Osteoblast (primary cell): ENCODE measurements around the gene SEC63. TPM values are rescaled to one million over a fixed set of nuclear protein-coding genes. Genes with fewer than 3 reads are reported as not detected.

Experiments
- DNase-seq: peaks from one replicate; pipeline ENCODE4 v3.0.0; 2011; ENCODE audit warnings: low spot score, mixed read lengths; ENCODE audit not compliant: insufficient read length; ENCODE audit errors: missing footprints
- H2AFZ ChIP-seq: 2 replicates; pipeline ENCODE4 v1.6.0; 2011; ENCODE audit warnings: mild to moderate bottlenecking, low read length
- H3K27ac ChIP-seq: 2 replicates; pipeline ENCODE4 v1.5.1; 2011; ENCODE audit warnings: mild to moderate bottlenecking, low read depth, low read length, moderate library complexity
- H3K27me3 ChIP-seq: 2 replicates; pipeline ENCODE4 v1.6.0; 2012; ENCODE audit warnings: mild to moderate bottlenecking, control low read depth, inconsistent platforms, low read length, moderate library complexity; ENCODE audit not compliant: insufficient read depth
- H3K36me3 ChIP-seq: 2 replicates; pipeline ENCODE4 v1.5.1; 2011; ENCODE audit warnings: mild to moderate bottlenecking, low read length, control low read depth, moderate library complexity; ENCODE audit not compliant: insufficient read depth
- H3K4me1 ChIP-seq: 2 replicates; pipeline ENCODE4 v1.5.1; 2011; ENCODE audit warnings: mild to moderate bottlenecking, low read length, control low read depth, moderate library complexity; ENCODE audit not compliant: insufficient read depth
- H3K4me2 ChIP-seq: 2 replicates; pipeline ENCODE4 v1.6.0; 2011; ENCODE audit warnings: mild to moderate bottlenecking, low read length; ENCODE audit not compliant: insufficient read depth
- H3K4me3 ChIP-seq: fragments of 200-600 bp; sonication (generic); 3 replicates; pipeline ENCODE4 v1.5.1; 2012; ENCODE audit warnings: mild to moderate bottlenecking, low read length, inconsistent platforms; ENCODE audit not compliant: insufficient read depth
- H3K79me2 ChIP-seq: 2 replicates; pipeline ENCODE4 v1.6.0; 2012; ENCODE audit warnings: mild to moderate bottlenecking, low read length, control low read depth, inconsistent platforms; ENCODE audit not compliant: insufficient read depth
- H3K9me3 ChIP-seq: 2 replicates; pipeline ENCODE4 v1.5.1; 2011; ENCODE audit warnings: low read depth, low read length, control low read depth
- H4K20me1 ChIP-seq: 2 replicates; pipeline ENCODE4 v1.6.0; 2012; ENCODE audit warnings: mild to moderate bottlenecking, low read length, control low read depth; ENCODE audit not compliant: insufficient read depth
- total RNA-seq: library from RNA; depleted of rRNA; stranded (reverse); fragments of >200 nt; gene quantifications from 2 replicates; pipeline ENCODE4 v1.2.3, GENCODE V29; 2012
- TF ChIP-seq, protein P1 (sequence below): IDR thresholded peaks from 2 replicates; pipeline ENCODE4 v1.5.1; 2011; ENCODE audit warnings: mild to moderate bottlenecking, low read depth, low read length, moderate library complexity; ENCODE audit errors: extremely low read depth

SEC63 gene, protein sequence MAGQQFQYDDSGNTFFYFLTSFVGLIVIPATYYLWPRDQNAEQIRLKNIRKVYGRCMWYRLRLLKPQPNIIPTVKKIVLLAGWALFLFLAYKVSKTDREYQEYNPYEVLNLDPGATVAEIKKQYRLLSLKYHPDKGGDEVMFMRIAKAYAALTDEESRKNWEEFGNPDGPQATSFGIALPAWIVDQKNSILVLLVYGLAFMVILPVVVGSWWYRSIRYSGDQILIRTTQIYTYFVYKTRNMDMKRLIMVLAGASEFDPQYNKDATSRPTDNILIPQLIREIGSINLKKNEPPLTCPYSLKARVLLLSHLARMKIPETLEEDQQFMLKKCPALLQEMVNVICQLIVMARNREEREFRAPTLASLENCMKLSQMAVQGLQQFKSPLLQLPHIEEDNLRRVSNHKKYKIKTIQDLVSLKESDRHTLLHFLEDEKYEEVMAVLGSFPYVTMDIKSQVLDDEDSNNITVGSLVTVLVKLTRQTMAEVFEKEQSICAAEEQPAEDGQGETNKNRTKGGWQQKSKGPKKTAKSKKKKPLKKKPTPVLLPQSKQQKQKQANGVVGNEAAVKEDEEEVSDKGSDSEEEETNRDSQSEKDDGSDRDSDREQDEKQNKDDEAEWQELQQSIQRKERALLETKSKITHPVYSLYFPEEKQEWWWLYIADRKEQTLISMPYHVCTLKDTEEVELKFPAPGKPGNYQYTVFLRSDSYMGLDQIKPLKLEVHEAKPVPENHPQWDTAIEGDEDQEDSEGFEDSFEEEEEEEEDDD
- total RNA-seq: 35.8 and 54.5 TPM in 2 replicates

DNA sequence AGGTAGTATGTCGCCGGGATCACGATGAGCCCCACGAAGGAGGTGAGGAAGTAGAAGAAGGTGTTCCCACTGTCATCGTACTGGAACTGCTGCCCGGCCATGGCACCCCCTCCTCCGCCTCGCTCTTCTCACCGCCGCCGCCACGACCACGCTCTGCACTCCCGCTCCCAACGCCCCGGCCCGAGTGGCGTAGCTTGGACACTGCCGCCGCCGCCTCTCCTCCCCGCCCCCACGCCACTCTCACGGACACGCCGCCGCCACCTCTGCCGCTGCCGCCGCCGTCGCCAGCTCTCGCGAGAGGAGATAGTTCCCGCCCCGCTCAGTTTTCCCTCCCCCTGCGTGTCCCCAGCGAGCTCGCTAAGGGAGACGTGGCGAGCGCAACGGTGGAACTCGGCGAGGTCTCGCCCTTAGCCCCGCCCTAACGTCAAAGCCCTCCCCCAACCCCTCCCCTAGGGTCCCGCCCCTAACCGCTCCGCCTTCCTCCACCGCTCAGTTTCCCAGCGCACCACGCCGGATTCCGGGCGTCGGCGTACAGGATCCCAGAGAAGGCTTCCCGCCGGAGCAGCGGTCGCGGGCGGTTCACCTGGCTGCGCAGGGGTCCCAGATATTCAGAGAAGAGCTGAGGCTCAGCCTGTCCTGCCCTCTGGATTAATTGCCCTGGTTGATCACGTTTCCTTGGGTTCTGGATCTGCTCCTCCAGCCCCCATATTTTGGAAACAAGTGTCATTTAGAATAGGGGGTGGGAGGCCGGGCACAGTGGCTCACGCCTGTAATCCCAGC, at the start of gene SEC63:
SEC63 (minus strand) TSS at position 300 of the 780 bp plus-strand sequence; CDS start at position 101, 199 bp downstream.
- peak; percentile 99 for DNase-seq
- no peaks in the 10 kb centered on the region for H3K9me3 ChIP-seq
- peak within 1 kb of the TSS; percentile 95 for H3K27ac ChIP-seq
- peaks cover 4% of the 10 kb centered on the region for H3K36me3 ChIP-seq
- peak within 1 kb of the TSS; percentile 80 for H3K4me2 ChIP-seq
- H3K4me1 ChIP-seq: peaks cover 3% of the 10 kb centered on the region
- peak within 1 kb of the TSS; percentile 98 for H3K4me3 ChIP-seq
- TF ChIP-seq, protein P1, sequence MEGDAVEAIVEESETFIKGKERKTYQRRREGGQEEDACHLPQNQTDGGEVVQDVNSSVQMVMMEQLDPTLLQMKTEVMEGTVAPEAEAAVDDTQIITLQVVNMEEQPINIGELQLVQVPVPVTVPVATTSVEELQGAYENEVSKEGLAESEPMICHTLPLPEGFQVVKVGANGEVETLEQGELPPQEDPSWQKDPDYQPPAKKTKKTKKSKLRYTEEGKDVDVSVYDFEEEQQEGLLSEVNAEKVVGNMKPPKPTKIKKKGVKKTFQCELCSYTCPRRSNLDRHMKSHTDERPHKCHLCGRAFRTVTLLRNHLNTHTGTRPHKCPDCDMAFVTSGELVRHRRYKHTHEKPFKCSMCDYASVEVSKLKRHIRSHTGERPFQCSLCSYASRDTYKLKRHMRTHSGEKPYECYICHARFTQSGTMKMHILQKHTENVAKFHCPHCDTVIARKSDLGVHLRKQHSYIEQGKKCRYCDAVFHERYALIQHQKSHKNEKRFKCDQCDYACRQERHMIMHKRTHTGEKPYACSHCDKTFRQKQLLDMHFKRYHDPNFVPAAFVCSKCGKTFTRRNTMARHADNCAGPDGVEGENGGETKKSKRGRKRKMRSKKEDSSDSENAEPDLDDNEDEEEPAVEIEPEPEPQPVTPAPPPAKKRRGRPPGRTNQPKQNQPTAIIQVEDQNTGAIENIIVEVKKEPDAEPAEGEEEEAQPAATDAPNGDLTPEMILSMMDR: no peak
- peaks cover 17% of the 10 kb centered on the region for H4K20me1 ChIP-seq
- H3K79me2 ChIP-seq: peaks cover 41% of the 10 kb centered on the region
- peak within 1 kb of the TSS; percentile 94 for H2AFZ ChIP-seq
- no peaks in the 10 kb centered on the region for H3K27me3 ChIP-seq

DNA sequence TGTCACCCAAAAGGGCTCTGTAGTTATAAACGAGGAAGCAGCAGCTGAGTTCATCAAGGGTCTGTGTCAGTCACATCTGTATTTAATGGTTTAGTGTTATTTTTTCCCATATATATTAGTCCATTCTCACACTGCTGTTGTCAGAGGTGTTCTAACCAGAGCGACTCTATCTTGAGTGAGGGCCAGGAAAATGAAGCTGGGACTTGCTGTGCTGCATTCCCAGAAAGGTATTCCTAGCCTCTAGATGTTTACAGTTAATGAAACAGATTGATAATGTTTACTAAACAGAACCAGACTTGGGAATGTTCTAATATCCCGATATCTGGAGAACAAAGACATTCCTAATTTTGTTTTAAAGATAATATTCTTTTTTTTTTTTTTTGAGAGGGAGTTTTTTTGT, 48.0 kb upstream of the SEC63 start:
- TF ChIP-seq, protein P1: no peak
- no peak overlapping the region for H3K27ac ChIP-seq
- H3K27me3 ChIP-seq: no peaks in the 10 kb centered on the region
- no peaks in the 10 kb centered on the region for H3K79me2 ChIP-seq
- no peak overlapping the region for H2AFZ ChIP-seq
- peaks cover 3% of the 10 kb centered on the region for H3K9me3 ChIP-seq
- no peak for DNase-seq
- no peak overlapping the region for H3K4me2 ChIP-seq
- H3K36me3 ChIP-seq: no peaks in the 10 kb centered on the region
- H4K20me1 ChIP-seq: no peaks in the 10 kb centered on the region
- no peak overlapping the region for H3K4me3 ChIP-seq
- H3K4me1 ChIP-seq: no peaks in the 10 kb centered on the region

DNA sequence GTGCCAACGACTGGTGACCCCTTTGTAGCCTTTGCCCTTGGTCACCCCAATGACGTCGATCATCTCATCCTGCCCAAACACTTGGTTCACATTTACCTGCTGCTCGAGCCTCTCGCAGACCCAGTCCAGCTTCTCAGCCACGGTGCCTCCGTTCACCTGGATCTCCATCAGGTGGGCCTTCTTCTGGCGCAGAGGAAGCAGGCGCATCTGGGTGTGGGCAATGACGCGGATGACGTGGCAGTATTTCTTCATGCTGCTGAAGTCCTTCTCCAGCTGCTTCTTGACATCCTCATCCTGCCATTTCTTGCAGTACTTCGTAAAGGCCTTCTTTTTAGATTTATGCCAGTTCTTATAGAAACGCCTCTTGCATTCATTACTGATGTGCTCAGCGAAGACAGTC, 46.9 kb upstream of the SEC63 start:
- no peak for DNase-seq
- Histone ChIP-seq H2AFZ (no peak overlapping the region), H3K4me1 (no peaks in the 10 kb centered on the region), H3K27me3 (no peaks in the 10 kb centered on the region), H4K20me1 (no peaks in the 10 kb centered on the region), H3K9me3 (peaks cover 3% of the 10 kb centered on the region), H3K4me3 (no peak overlapping the region), H3K79me2 (no peaks in the 10 kb centered on the region), H3K27ac (no peak overlapping the region), H3K36me3 (no peaks in the 10 kb centered on the region), H3K4me2 (no peak overlapping the region)
- TF ChIP-seq, protein P1: no peak
